Stimulated activated CD4-positive, alpha-beta T cell treated with anti-CD3 and anti-CD28 coated beads, Interleukin-4, amount 100 ng/mL, for 24 hours (primary cell): Measurements from ENCODE around the gene GRIN2D.
"Not testable (repeated sequence)": the region's sequence is repeated elsewhere in the genome, so short reads cannot be mapped to it uniquely, and the experiment has no call there.

Experiments
- DNase-seq: peaks from one replicate; pipeline ENCODE4 v3.0.0-alpha.2; 2020

GRIN2D gene

GRCh38 chr19:48393559-48394330 is at the start of gene GRIN2D:
Gene GRIN2D, plus strand, starts transcription at chr19:48393668. Its CDS starts 4,725 bp downstream, at chr19:48398393.
- DNase-seq: no peak

GRCh38 chr19:48344892-48345291 is 48.6 kb upstream of the GRIN2D start:
- no peak for DNase-seq

GRCh38 chr19:48346191-48346590 is 47.3 kb upstream of the GRIN2D start:
- no peak for DNase-seq

- DNase-seq: no peak
Measured at GRCh38 chr19:48348045-48348444, 45.4 kb upstream of the GRIN2D start.

GRCh38 chr19:48348737-48349136 is 44.7 kb upstream of the GRIN2D start:
- no peak for DNase-seq

- DNase-seq: no peak
Measured at GRCh38 chr19:48350856-48351255, 42.6 kb upstream of the GRIN2D start.

GRCh38 chr19:48351341-48351752 is 42.1 kb upstream of the GRIN2D start:
- DNase-seq: peak; percentile 86

GRCh38 chr19:48353677-48354076 is 39.8 kb upstream of the GRIN2D start:
- DNase-seq: no peak

GRCh38 chr19:48354332-48354992 is 39.0 kb upstream of the GRIN2D start:
- DNase-seq: no peak

GRCh38 chr19:48355365-48355954 is 38.0 kb upstream of the GRIN2D start:
- DNase-seq: no peak

- no peak for DNase-seq
Measured at GRCh38 chr19:48359123-48359522, 34.3 kb upstream of the GRIN2D start.

GRCh38 chr19:48361912-48362311 is 31.6 kb upstream of the GRIN2D start:
- no peak for DNase-seq

- peak; percentile 88 for DNase-seq
Measured at GRCh38 chr19:48362716-48363499, 30.6 kb upstream of the GRIN2D start.

- DNase-seq: no peak
Measured at GRCh38 chr19:48363500-48363809, 30.0 kb upstream of the GRIN2D start.

- DNase-seq: peak; percentile 97
Measured at GRCh38 chr19:48363810-48364597, 29.5 kb upstream of the GRIN2D start, which contains the start of the genes SYNGR4 and TMEM143. Gene SYNGR4, plus strand, starts transcription at chr19:48364367. Its CDS starts 1,476 bp downstream, at chr19:48365843. Gene TMEM143, minus strand, starts transcription at chr19:48363940. Its CDS starts 20 bp downstream, at chr19:48363920.

GRCh38 chr19:48364598-48365348 is 28.7 kb upstream of the GRIN2D start:
- no peak for DNase-seq

- no peak for DNase-seq
Measured at GRCh38 chr19:48365602-48366001, 27.9 kb upstream of the GRIN2D start.

GRCh38 chr19:48367855-48368254 is 25.6 kb upstream of the GRIN2D start:
- DNase-seq: no peak

GRCh38 chr19:48368936-48369335 is 24.5 kb upstream of the GRIN2D start:
- DNase-seq: no peak

- no peak for DNase-seq
Measured at GRCh38 chr19:48370955-48371354, 22.5 kb upstream of the GRIN2D start.

GRCh38 chr19:48371367-48371766 is 22.1 kb upstream of the GRIN2D start:
- no peak for DNase-seq

- not testable (repeated sequence) for DNase-seq
Measured at GRCh38 chr19:48371771-48372170, 21.7 kb upstream of the GRIN2D start.
